ENCODE results near the gene PLA2G2F.

PLA2G2F gene

GRCh38 chr1:20195462-20195780 lies 56.3 kb downstream of the PLA2G2F start:
- peak; percentile 54 for TF ChIP-seq CTCF (conservative IDR thresholded peaks at IDR 0.05)
- H3K27ac ChIP-seq = no peak overlapping the region

- no peak overlapping the region for H3K27ac ChIP-seq
- TF ChIP-seq CTCF (conservative IDR thresholded peaks at IDR 0.05) = no peak
Measured at GRCh38 chr1:20197329-20197791, 58.2 kb downstream of the PLA2G2F start.

- no peak for TF ChIP-seq CTCF (conservative IDR thresholded peaks at IDR 0.05)
Measured at GRCh38 chr1:20198296-20198695, 59.2 kb downstream of the PLA2G2F start.

GRCh38 chr1:20198918-20199317 lies 59.8 kb downstream of the PLA2G2F start:
- H3K27ac ChIP-seq = no peak overlapping the region
- TF ChIP-seq CTCF (conservative IDR thresholded peaks at IDR 0.05) = no peak

More at GRCh38 chr1:20198296-20198695, 59.2 kb downstream of the PLA2G2F start:
- H3K27ac ChIP-seq = no peak overlapping the region

- TF ChIP-seq CTCF (conservative IDR thresholded peaks at IDR 0.05) = no peak
- no peak overlapping the region for H3K27ac ChIP-seq
Measured at GRCh38 chr1:20199403-20199802, 60.3 kb downstream of the PLA2G2F start.

GRCh38 chr1:20199840-20200239 lies 60.7 kb downstream of the PLA2G2F start:
- TF ChIP-seq CTCF (conservative IDR thresholded peaks at IDR 0.05) = no peak
- H3K27ac ChIP-seq = no peak overlapping the region
